ENCODE results near the gene LGALS3BP. TPM values are rescaled to one million over a fixed set of nuclear protein-coding genes. Genes with fewer than 3 reads are reported as not detected.

The LGALS3BP gene
- total RNA-seq, 1 experiment from 2014 or later: 69.8 TPM

- Histone ChIP-seq H2AFZ (ENCODE audit: low read length) (no peak overlapping the region), H2BK5ac (ENCODE audit: insufficient read length, low read length) (no peak overlapping the region), H4K20me1 (ENCODE audit: control insufficient read depth, insufficient read depth, insufficient read length) (no peaks in the 10 kb centered on the region), H3K4me2 (ENCODE audit: insufficient read depth, insufficient read length, low read length) (no peak overlapping the region), H3K79me2 (ENCODE audit: insufficient read depth, low read length) (no peaks in the 10 kb centered on the region), H3T11ph (ENCODE audit: low read length) (no peak overlapping the region), H3K14ac (ENCODE audit: insufficient read depth, low read length) (no peak overlapping the region), H2BK12ac (ENCODE audit: insufficient read length, low read depth, low read length) (no peak overlapping the region), H3K4ac (ENCODE audit: low read depth, low read length) (no peak overlapping the region), H3K18ac (ENCODE audit: insufficient read length, low read depth, low read length) (no peak overlapping the region), H2BK15ac (ENCODE audit: low read depth, low read length) (no peak overlapping the region), H3K23me2 (ENCODE audit: insufficient read length, low read depth, low read length, poor library complexity, severe bottlenecking) (no peaks in the 10 kb centered on the region), H3K56ac (ENCODE audit: insufficient read length, low read depth, low read length) (no peak overlapping the region), H4K8ac (replicated peaks; ENCODE audit: insufficient read length, low read depth, low read length) (no peak overlapping the region), H2BK20ac (ENCODE audit: low read depth, low read length, poor library complexity, severe bottlenecking) (no peak overlapping the region), H4K5ac (ENCODE audit: insufficient read length, low read depth, low read length) (no peak overlapping the region), H3K4me1 (ENCODE audit: insufficient read depth, low read length) (no peaks in the 10 kb centered on the region), H2AK5ac (ENCODE audit: insufficient read length, low read length) (no peak overlapping the region), H3K23ac (ENCODE audit: insufficient read length, low read depth, low read length) (no peak overlapping the region), H3K27ac (ENCODE audit: insufficient read length, low read depth, low read length) (no peak overlapping the region), H3K9ac (ENCODE audit: extremely low read depth, insufficient read length, low read length) (no peak overlapping the region), H3K79me1 (ENCODE audit: insufficient read depth, low read depth, low read length, poor library complexity, severe bottlenecking) (no peaks in the 10 kb centered on the region), H3K27me3 (ENCODE audit: insufficient read depth, low read length) (peaks cover 18% of the 10 kb centered on the region; the same call in 1 of the 2 replicates), H2BK120ac (ENCODE audit: low read depth, low read length, poor library complexity, severe bottlenecking) (no peak overlapping the region), H4K91ac (ENCODE audit: insufficient read length, low read depth, low read length) (no peak overlapping the region), H3K9me3 (ENCODE audit: control insufficient read depth, low read depth, low read length) (peaks cover 2% of the 10 kb centered on the region)
- DNase-seq: no peak
- peaks cover 25 to 28% of the 10 kb centered on the region in 2 experiments for H3K9me3 Mint-ChIP-seq
- H3K4me1 Mint-ChIP-seq: peaks cover 7 to 10% of the 10 kb centered on the region in 2 experiments
- peaks cover 4 to 6% (median 5%) of the 10 kb centered on the region in 3 experiments; a peak in 5 of 7 replicates for H3K36me3 Mint-ChIP-seq (ENCODE audit: insufficient read depth in 1 of 3, low read depth in 3 of 3)
- H3K27ac Mint-ChIP-seq: no peak overlapping the region
- H3K27me3 Mint-ChIP-seq (ENCODE audit: low read depth): peaks cover 78% of the 10 kb centered on the region
- TF ChIP-seq CTCF (conservative IDR thresholded peaks at IDR 0.05): no peak
- WGBS (ENCODE audit: extremely low coverage, insufficient read length, low lambda C conversion rate): no CpG with 5 or more reads among the region's 3 CpGs
- no peak overlapping the region for H3K4me3 Mint-ChIP-seq
These were observed 38.6 kb upstream of the LGALS3BP start for GRCh38 chr17:79018370-79018695.
